IPS-11a (cell line): Measurements from ENCODE around the gene CREBL2.
"Not testable (repeated sequence)": the region's sequence is repeated elsewhere in the genome, so short reads cannot be mapped to it uniquely, and the experiment has no call there.

Experiments
- H3K4me3 ChIP-seq: one replicate; pipeline ENCODE4 v1.5.1; 2013; ENCODE audit warnings: low read depth, low read length, control low read depth

The CREBL2 gene

GRCh38 chr12:12611512-12612306, at the start of gene CREBL2:
CREBL2 (plus strand) TSS chr12:12611876; CDS start chr12:12612173, 297 bp downstream.
- peak within 1 kb of the TSS; percentile 81 for H3K4me3 ChIP-seq

- peak overlapping the region; percentile 87 for H3K4me3 ChIP-seq
These were observed 49.6 kb upstream of the CREBL2 start for GRCh38 chr12:12562016-12562483.

GRCh38 chr12:12562585-12563261, 49.0 kb upstream of the CREBL2 start, which contains the start of gene DUSP16:
DUSP16 (minus strand) TSS chr12:12562863; CDS start chr12:12521098, 41,765 bp downstream.
- H3K4me3 ChIP-seq, result peak within 1 kb of the TSS; percentile 87

DNA sequence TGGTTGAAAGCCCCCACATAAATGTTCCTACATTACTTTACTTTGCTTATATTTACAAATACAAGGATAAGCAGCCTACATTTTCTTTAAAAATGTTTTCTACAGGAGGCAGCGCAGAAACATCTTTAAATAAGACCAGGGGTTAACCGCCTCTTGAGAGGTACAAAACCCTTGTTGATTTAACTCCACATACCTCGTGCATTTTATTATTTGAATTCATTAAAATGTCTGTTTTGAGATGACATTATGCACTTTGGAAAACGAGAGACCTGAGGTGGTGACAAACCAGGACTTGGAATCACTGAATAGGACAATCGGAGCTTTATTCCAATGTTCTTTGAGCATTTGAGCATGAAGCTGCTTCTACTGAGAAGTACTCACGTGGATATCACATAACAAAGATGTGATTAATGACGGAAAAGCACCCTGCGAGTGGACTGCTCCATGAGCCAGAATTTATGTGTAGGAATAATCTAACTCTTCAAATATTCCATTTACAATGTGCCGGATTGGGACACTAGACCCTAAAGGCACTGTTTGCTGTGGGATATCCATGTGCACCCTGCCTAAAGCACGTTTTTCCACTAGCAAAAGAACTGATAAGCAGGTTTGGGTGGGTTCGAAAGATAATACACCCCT, 48.3 kb upstream of the CREBL2 start:
- H3K4me3 ChIP-seq, result peak overlapping the region; percentile 47

GRCh38 chr12:12564911-12565310, 46.8 kb upstream of the CREBL2 start:
- H3K4me3 ChIP-seq, result no peak overlapping the region

DNA sequence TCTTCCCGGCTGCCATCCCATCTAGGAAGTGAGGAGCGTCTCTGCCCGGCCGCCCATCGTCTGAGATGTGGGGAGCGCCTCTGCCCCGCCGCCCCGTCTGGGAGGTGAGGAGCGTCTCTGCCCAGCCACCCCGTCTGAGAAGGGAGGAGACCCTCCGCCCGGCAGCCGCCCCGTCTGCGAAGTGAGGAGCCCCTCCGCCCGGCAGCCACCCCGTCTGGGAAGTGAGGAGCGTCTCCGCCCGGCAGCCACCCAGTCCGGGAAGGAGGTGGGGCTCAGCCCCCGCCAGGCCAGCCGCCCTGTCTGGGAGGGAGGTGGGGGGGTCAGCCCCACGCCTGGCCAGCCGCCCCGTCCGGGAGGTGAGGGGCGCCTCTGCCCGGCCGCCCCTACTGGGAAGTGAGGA, 45.7 kb upstream of the CREBL2 start:
- not testable (repeated sequence) for H3K4me3 ChIP-seq

DNA sequence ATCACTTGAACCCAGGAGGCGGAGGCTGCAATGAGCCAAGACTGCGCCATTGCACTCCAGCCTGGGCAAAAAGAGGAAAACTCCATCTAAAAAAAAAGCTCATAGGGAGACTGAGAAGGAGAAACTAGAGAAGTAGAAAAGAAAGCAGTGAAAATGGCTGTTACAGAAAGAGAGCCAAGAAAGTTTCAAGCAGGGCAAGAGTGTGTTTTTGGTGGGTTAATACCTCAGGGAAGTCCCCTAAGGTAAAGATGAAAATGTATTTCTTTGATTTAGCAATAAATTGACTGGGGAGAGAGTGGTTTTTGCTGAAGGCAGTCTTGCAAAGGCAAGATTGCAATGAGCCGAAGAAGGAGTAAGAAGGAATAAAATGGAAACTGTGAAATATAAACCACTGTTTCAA, 39.0 kb upstream of the CREBL2 start:
- no peak overlapping the region for H3K4me3 ChIP-seq

GRCh38 chr12:12577786-12578185, 33.9 kb upstream of the CREBL2 start:
- no peak overlapping the region for H3K4me3 ChIP-seq

DNA sequence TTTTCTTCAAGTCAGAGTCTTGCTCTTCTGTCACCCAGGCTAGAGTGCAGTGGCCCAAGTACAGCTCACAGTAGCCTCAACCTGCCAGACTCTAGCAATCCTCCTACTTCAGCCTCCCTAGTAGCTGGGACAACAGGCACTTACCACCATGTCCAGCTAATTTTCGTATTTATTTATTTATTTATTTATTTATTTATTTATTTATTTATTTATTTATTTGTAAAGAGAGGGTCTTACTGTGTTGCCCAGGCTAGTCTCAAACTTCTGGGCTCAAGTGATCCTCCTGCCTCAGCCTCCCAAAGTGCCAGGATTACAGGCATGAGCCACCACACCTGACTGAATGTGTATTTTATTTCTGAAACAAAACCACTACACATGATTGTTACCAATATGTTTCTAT, 31.0 kb upstream of the CREBL2 start:
- not testable (repeated sequence) for H3K4me3 ChIP-seq

DNA sequence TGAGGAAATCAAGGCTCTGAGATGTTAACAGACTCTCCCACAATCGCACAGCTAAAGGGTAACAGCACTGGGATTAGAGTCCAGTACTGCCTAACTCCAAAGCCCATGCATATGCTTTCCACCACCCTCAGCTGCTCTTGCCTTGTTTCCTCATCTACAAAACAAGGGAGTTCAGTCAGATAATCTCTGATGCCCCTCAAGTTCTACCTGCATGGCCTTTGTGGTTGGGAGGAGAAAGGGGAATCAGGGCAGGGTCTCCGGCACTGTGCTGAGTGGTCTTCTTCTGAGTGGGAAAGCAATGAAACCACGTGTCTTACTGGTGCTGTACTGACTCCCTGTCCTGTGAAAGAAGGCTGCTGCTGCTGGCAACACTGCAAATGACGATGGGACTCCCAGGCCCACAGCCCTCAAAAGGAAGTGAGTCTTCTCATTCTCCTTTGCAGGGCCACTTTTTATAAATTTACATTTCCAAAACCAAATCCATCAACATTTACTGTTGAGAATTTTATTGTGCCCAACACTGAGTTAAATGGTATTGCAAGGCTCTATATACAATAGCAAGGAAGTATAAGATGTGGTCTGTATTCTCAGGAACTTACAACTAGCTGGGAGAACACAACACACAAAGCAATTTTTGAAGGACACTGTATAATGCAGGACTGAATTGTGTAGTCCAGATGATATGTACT, 29.3 kb upstream of the CREBL2 start:
- H3K4me3 ChIP-seq, result no peak overlapping the region

DNA sequence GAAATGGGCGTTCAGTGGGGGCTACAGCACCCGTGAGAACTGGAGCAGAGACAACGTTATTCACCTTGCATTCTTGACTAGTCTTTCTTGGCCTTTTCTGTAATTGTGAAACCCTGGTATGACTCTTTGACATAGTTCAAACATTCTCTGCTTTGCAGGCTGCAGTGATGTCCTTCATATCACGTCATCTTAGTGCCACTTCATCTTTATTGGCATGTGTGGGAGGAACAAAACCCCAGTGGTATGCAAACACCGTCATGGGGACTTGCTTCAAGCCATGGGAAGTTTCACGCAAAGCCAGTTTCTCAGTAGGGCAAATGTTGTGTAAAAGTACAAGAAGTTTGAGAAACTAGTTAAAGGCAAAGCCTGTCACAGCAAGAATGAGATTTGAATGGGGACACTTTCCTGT, 28.8 kb upstream of the CREBL2 start:
- no peak overlapping the region for H3K4me3 ChIP-seq

DNA sequence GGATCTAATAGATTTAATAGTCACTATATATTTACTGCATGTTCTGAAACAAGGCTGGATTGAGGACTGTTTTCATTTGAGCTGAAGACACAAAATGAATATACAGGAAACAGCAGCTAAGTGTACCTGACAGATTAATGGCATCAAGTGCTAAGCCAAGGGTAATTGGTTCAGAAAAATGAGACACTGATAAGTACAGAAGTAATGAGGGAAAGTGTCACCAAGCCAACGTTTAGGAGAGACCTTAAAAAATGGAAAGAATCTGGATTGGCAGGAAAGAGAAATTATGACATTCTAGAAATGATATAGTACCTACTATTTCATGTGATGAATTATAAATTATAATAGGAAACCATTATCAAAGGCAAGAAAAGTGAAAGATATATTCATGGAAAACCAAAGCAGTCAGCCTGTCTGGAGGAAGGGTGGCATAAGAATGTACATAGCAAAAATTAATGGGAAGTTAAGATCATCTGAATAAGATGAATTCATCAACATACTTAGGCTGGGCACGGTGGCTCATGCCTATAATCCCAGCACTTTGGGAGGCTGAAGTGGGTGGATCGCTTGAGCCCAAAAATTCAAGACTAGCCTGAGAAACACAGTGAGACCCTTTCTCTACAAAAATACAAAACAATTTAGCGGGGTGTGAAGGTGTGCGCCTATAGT, 28.0 kb upstream of the CREBL2 start:
- H3K4me3 ChIP-seq, result no peak overlapping the region

GRCh38 chr12:12585115-12585863, 26.4 kb upstream of the CREBL2 start:
- H3K4me3 ChIP-seq, result no peak overlapping the region

DNA sequence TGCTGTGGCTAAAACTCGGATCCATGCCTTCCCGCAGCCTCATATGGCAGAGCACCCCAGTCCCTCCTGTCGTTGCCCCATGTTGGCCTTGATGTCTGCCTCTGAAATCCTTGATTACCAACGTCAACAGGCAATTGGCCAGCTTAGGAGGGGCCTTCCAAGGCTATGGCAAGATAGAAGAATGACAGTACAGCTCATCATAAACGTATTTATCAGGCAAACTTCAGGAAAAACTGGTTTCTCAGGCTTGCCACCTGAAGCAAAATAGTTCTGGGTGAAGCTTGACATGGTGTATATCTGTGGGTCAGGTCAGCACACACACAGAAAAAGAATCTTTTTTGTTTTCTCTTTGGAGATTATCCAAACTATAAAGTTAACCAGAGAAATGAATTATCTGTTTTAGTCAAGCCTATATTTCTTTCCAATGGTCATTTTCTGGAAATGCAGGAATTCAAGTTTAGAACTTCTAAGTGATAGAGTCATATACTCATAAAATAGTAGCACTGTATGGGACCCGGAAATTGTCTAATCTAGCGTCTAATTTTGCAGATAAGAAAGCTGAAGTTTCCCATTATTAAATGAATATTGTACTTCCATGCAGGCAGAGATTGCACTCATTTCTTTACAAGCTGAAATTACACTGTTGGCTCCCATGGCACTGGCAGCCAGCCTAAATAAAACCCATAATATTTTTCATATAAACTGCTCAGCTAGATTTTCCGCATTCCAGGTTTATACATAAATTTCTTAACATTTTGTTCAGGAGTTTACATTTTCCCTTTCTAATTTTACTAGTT, 24.6 kb upstream of the CREBL2 start:
- H3K4me3 ChIP-seq, result no peak overlapping the region

GRCh38 chr12:12587878-12588277, 23.8 kb upstream of the CREBL2 start:
- H3K4me3 ChIP-seq, result no peak overlapping the region

- not testable (repeated sequence) for H3K4me3 ChIP-seq
These were observed 23.2 kb upstream of the CREBL2 start for GRCh38 chr12:12588436-12588835.

DNA sequence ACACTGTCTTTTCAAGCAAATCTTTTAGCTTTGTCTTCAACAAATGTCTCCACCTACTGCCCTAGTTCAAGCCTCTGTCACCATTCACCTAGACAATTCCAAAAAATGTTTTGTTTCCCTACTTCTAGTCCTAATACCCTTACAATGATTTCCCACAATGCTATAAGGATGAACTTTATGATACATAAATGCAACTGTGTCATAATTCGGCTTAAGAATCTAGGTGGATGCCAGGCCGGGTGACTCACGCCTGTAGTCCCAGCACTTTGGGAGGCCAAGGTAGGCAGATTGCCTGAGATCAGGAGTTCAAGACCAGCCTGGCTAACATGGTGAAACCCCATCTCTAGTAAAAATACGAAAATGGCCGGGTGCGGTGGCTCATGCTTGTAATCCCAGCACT, 20.7 kb upstream of the CREBL2 start:
- H3K4me3 ChIP-seq, result no peak overlapping the region

- H3K4me3 ChIP-seq, result no peak overlapping the region
These were observed 18.7 kb upstream of the CREBL2 start for GRCh38 chr12:12592930-12593329.

- not testable (repeated sequence) for H3K4me3 ChIP-seq
These were observed 15.7 kb upstream of the CREBL2 start for GRCh38 chr12:12595929-12596328.
